ENCODE results near the gene TXNDC17. TPM values are rescaled to one million over a fixed set of nuclear protein-coding genes. Genes with fewer than 3 reads are reported as not detected.
"Not testable (repeated sequence)": the region's sequence is repeated elsewhere in the genome, so short reads cannot be mapped to it uniquely, and the experiment has no call there.

TXNDC17 gene
- total RNA-seq, 1 donor from 2014 or later = 26.9 TPM

GRCh38 chr17:6658411-6658810 lies 17.6 kb downstream of the TXNDC17 start:
- not testable (repeated sequence) for DNase-seq (ENCODE audit: low spot score in 2 of 2); FAIRE-seq

GRCh38 chr17:6660101-6660500 lies 19.2 kb downstream of the TXNDC17 start:
- DNase-seq (ENCODE audit: low spot score in 2 of 2) (no peak), FAIRE-seq (no peak)

- DNase-seq (ENCODE audit: low spot score in 2 of 2) (no peak), FAIRE-seq (no peak)
These were observed 20.1 kb downstream of the TXNDC17 start for GRCh38 chr17:6660805-6661463.

GRCh38 chr17:6661464-6661848 lies 20.6 kb downstream of the TXNDC17 start:
- FAIRE-seq = no peak
- DNase-seq (ENCODE audit: low spot score in 2 of 2) = no peak

GRCh38 chr17:6663200-6663599 lies 22.3 kb downstream of the TXNDC17 start:
- not testable (repeated sequence) for FAIRE-seq; DNase-seq (ENCODE audit: low spot score in 2 of 2)

- DNase-seq (ENCODE audit: low spot score in 2 of 2) = peak; percentile 61 to 79
- FAIRE-seq = no peak
These were observed 25.2 kb downstream of the TXNDC17 start for GRCh38 chr17:6666077-6666521.

GRCh38 chr17:6666557-6666956 lies 25.7 kb downstream of the TXNDC17 start:
- FAIRE-seq (no peak), DNase-seq (ENCODE audit: low spot score in 2 of 2) (no peak)

GRCh38 chr17:6667516-6667915 lies 26.7 kb downstream of the TXNDC17 start:
- DNase-seq (ENCODE audit: low spot score in 2 of 2) (no peak), FAIRE-seq (no peak)

GRCh38 chr17:6668219-6668618 lies 27.4 kb downstream of the TXNDC17 start:
- FAIRE-seq (no peak), DNase-seq (ENCODE audit: low spot score in 2 of 2) (no peak)

- FAIRE-seq (no peak), DNase-seq (ENCODE audit: low spot score in 2 of 2) (no peak)
These were observed 28.0 kb downstream of the TXNDC17 start for GRCh38 chr17:6668727-6669425.

- no peak for FAIRE-seq
- DNase-seq (ENCODE audit: low spot score in 2 of 2) = no peak
These were observed 28.8 kb downstream of the TXNDC17 start for GRCh38 chr17:6669479-6670212.

GRCh38 chr17:6670571-6670970 lies 29.7 kb downstream of the TXNDC17 start:
- DNase-seq (ENCODE audit: low spot score in 2 of 2) = no peak
- no peak for FAIRE-seq

- no peak for DNase-seq (ENCODE audit: low spot score in 2 of 2)
- no peak for FAIRE-seq
These were observed 30.1 kb downstream of the TXNDC17 start for GRCh38 chr17:6670999-6671398.

- FAIRE-seq = no peak
- DNase-seq (ENCODE audit: low spot score in 2 of 2) = no peak
These were observed 30.6 kb downstream of the TXNDC17 start for GRCh38 chr17:6671431-6671830.

- no peak for DNase-seq (ENCODE audit: low spot score in 2 of 2)
These were observed 33.7 kb downstream of the TXNDC17 start for GRCh38 chr17:6674586-6674985.

GRCh38 chr17:6675201-6675825 lies 34.5 kb downstream of the TXNDC17 start:
- FAIRE-seq (no peak), DNase-seq (ENCODE audit: low spot score in 2 of 2) (no peak)

More at GRCh38 chr17:6674586-6674985, 33.7 kb downstream of the TXNDC17 start:
- no peak for FAIRE-seq

GRCh38 chr17:6676802-6677157 lies 35.9 kb downstream of the TXNDC17 start:
- FAIRE-seq (no peak), DNase-seq (ENCODE audit: low spot score in 2 of 2) (no peak)

- no peak for FAIRE-seq
- DNase-seq (ENCODE audit: low spot score in 2 of 2) = no peak
These were observed 36.4 kb downstream of the TXNDC17 start for GRCh38 chr17:6677158-6677831.

GRCh38 chr17:6677946-6678345 lies 37.1 kb downstream of the TXNDC17 start:
- no peak for FAIRE-seq
- no peak for DNase-seq (ENCODE audit: low spot score in 2 of 2)

- FAIRE-seq (no peak), DNase-seq (ENCODE audit: low spot score in 2 of 2) (no peak)
These were observed 38.4 kb downstream of the TXNDC17 start for GRCh38 chr17:6679241-6679640.
